ENCODE results near the gene RUNX1.

The RUNX1 gene

DNA sequence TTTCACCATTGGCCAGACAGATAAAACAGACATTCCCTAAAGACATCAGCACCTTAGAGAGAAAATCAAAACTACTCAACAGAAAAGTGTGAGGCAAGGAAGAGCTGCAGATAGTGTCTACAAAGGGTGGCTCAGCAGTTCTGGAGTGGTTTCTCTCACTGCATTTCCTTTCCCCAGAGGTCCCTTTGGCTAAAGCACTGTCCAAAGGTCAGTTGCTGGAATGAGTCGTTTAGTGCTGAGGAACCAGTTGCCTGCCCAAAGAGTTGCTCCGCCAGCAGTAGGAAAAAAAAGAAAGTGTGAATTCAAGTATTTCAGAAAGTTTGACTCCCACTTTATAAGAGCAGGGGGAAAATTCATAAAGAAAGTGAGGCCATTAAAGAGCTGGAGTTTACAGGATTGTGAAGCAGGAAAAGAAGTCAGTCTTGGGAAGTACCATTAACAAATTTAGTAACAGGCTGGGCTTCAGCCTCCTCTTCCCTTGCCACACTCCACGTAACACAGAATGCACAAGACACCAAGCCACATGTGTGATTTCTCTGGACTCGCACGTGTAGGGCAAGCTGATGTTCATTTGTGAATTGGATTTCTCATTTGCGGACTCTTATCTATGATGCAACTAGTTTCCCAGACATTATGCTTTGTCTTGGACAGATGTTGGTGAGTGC, 122.2 kb downstream of the RUNX1 start:
- H3K36me3 ChIP-seq (ENCODE audit: control insufficient read depth, insufficient read depth, low read length): no peaks in the 10 kb centered on the region
- no peak for DNase-seq (ENCODE audit: extremely low read depth, insufficient read length)
- TF ChIP-seq, protein P1, sequence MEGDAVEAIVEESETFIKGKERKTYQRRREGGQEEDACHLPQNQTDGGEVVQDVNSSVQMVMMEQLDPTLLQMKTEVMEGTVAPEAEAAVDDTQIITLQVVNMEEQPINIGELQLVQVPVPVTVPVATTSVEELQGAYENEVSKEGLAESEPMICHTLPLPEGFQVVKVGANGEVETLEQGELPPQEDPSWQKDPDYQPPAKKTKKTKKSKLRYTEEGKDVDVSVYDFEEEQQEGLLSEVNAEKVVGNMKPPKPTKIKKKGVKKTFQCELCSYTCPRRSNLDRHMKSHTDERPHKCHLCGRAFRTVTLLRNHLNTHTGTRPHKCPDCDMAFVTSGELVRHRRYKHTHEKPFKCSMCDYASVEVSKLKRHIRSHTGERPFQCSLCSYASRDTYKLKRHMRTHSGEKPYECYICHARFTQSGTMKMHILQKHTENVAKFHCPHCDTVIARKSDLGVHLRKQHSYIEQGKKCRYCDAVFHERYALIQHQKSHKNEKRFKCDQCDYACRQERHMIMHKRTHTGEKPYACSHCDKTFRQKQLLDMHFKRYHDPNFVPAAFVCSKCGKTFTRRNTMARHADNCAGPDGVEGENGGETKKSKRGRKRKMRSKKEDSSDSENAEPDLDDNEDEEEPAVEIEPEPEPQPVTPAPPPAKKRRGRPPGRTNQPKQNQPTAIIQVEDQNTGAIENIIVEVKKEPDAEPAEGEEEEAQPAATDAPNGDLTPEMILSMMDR (IDR thresholded peaks at IDR 0.05; ENCODE audit: insufficient read depth, low read length, poor library complexity, severe bottlenecking): no peak

GRCh38 chr21:34925597-34925996, 123.5 kb downstream of the RUNX1 start:
- TF ChIP-seq, protein P1 (IDR thresholded peaks at IDR 0.05; ENCODE audit: insufficient read depth, low read length, poor library complexity, severe bottlenecking): no peak
- no peaks in the 10 kb centered on the region for H3K36me3 ChIP-seq (ENCODE audit: control insufficient read depth, insufficient read depth, low read length)
- no peak for DNase-seq (ENCODE audit: extremely low read depth, insufficient read length)
- H3K27me3 ChIP-seq (replicated peaks; ENCODE audit: control insufficient read depth, insufficient read depth, low read length): no peaks in the 10 kb centered on the region
- no peak overlapping the region for H3K4me3 ChIP-seq (replicated peaks; ENCODE audit: low read depth, low read length)

More for the DNA sequence above, 122.2 kb downstream of the RUNX1 start:
- H3K4me3 ChIP-seq (replicated peaks; ENCODE audit: low read depth, low read length): no peak overlapping the region
- H3K27me3 ChIP-seq (replicated peaks; ENCODE audit: control insufficient read depth, insufficient read depth, low read length): no peaks in the 10 kb centered on the region

GRCh38 chr21:34924771-34925419, 124.2 kb downstream of the RUNX1 start:
- Histone ChIP-seq H3K36me3 (ENCODE audit: control insufficient read depth, insufficient read depth, low read length) (no peaks in the 10 kb centered on the region), H3K27me3 (replicated peaks; ENCODE audit: control insufficient read depth, insufficient read depth, low read length) (no peaks in the 10 kb centered on the region), H3K4me3 (replicated peaks; ENCODE audit: low read depth, low read length) (no peak overlapping the region)
- TF ChIP-seq, protein P1 (IDR thresholded peaks at IDR 0.05; ENCODE audit: insufficient read depth, low read length, poor library complexity, severe bottlenecking): no peak
- no peak for DNase-seq (ENCODE audit: extremely low read depth, insufficient read length)

- no peaks in the 10 kb centered on the region for H3K27me3 ChIP-seq (replicated peaks; ENCODE audit: control insufficient read depth, insufficient read depth, low read length)
- no peak overlapping the region for H3K4me3 ChIP-seq (replicated peaks; ENCODE audit: low read depth, low read length)
- no peak for DNase-seq (ENCODE audit: extremely low read depth, insufficient read length)
- H3K36me3 ChIP-seq (ENCODE audit: control insufficient read depth, insufficient read depth, low read length): no peaks in the 10 kb centered on the region
- TF ChIP-seq, protein P1 (IDR thresholded peaks at IDR 0.05; ENCODE audit: insufficient read depth, low read length, poor library complexity, severe bottlenecking): no peak
Measured at GRCh38 chr21:34924194-34924593, 124.9 kb downstream of the RUNX1 start.

GRCh38 chr21:34923626-34924025, 125.5 kb downstream of the RUNX1 start:
- Histone ChIP-seq H3K36me3 (ENCODE audit: control insufficient read depth, insufficient read depth, low read length) (no peaks in the 10 kb centered on the region), H3K27me3 (replicated peaks; ENCODE audit: control insufficient read depth, insufficient read depth, low read length) (no peaks in the 10 kb centered on the region), H3K4me3 (replicated peaks; ENCODE audit: low read depth, low read length) (no peak overlapping the region)
- DNase-seq (ENCODE audit: extremely low read depth, insufficient read length): no peak
- TF ChIP-seq, protein P1 (IDR thresholded peaks at IDR 0.05; ENCODE audit: insufficient read depth, low read length, poor library complexity, severe bottlenecking): no peak
